Right lobe of liver (tissue), 4 donors: Measurements from ENCODE around the gene IL1RAPL1.

ENCODE experiments used
- CTCF ChIP-seq, 4 donors: fragments of 200-600 bp in 3 of 4; fragments of 450-650 bp in 1 of 4; IDR thresholded peaks; one replicate each; pipeline versions ENCODE4 v1.5.1 to v1.8.0; 2016 to 2022; ENCODE audit warnings: antibody characterized with exemption in 4 of 4, mild to moderate bottlenecking in 2 of 4
- POLR2A ChIP-seq: fragments of 450-650 bp; IDR thresholded peaks from one replicate; pipeline ENCODE4 v1.6.1; 2017; ENCODE audit warnings: antibody characterized with exemption, mild to moderate bottlenecking
- donor health status: DM: no; HTN: no; CAD: no.
- donor health status: DM: no; HTN: no; CAD: no.
- donor health status: DM: no; HTN: yes; CAD: no.

- TF ChIP-seq POLR2A (no peak), CTCF (IDR thresholded peaks at IDR 0.05) (no peak)
These were observed 930.9 kb downstream of the IL1RAPL1 start for GRCh38 chrX:29518100-29518499.
